ENCODE measurements around the gene CTU2.

The CTU2 gene

GRCh38 chr16:88659160-88659559 lies 47.1 kb upstream of the CTU2 start:
- H3K36me3 ChIP-seq (ENCODE audit: control insufficient read depth, low read length): peaks cover 83% of the 10 kb centered on the region
- H3K4me1 ChIP-seq (ENCODE audit: control insufficient read depth, low read length): peaks cover 19% of the 10 kb centered on the region
- no peak for TF ChIP-seq CTCF (IDR thresholded peaks at IDR 0.05; ENCODE audit: low read depth, low read length, poor library complexity, severe bottlenecking)
- TF ChIP-seq EZH2phosphoT487 (IDR thresholded peaks at IDR 0.05; ENCODE audit: borderline replicate concordance, low read length): no peak
- H3K9me2 ChIP-seq (replicated peaks; ENCODE audit: control insufficient read depth, low read length): no peaks in the 10 kb centered on the region
- H4K20me1 ChIP-seq (ENCODE audit: control insufficient read depth, insufficient read depth, low read depth, low read length): peaks cover 10% of the 10 kb centered on the region; the same call in 1 of the 2 replicates
- no peaks in the 10 kb centered on the region for H3F3A ChIP-seq (ENCODE audit: control insufficient read depth, insufficient read depth)
- H3K27me3 ChIP-seq (ENCODE audit: control insufficient read depth, low read length): no peaks in the 10 kb centered on the region
- H3K4me2 ChIP-seq (ENCODE audit: low read length): no peak overlapping the region
- no peaks in the 10 kb centered on the region for H3K9me3 ChIP-seq (ENCODE audit: control insufficient read depth, insufficient read depth, low read length)
- H3K27ac ChIP-seq (ENCODE audit: low read depth, low read length): no peak overlapping the region
- H3K4me3 ChIP-seq (ENCODE audit: low read length): no peak overlapping the region
- peaks cover 73% of the 10 kb centered on the region for H3K79me2 ChIP-seq (ENCODE audit: control insufficient read depth, low read length)

- Histone ChIP-seq H3K27ac (ENCODE audit: low read depth, low read length) (peak overlapping the region; percentile 14), H3K9me2 (replicated peaks; ENCODE audit: control insufficient read depth, low read length) (no peaks in the 10 kb centered on the region), H3K27me3 (ENCODE audit: control insufficient read depth, low read length) (no peaks in the 10 kb centered on the region), H3F3A (ENCODE audit: control insufficient read depth, insufficient read depth) (peaks cover 12% of the 10 kb centered on the region), H3K4me2 (ENCODE audit: low read length) (peak overlapping the region; percentile 82), H3K79me2 (ENCODE audit: control insufficient read depth, low read length) (peaks cover 81% of the 10 kb centered on the region), H3K4me1 (ENCODE audit: control insufficient read depth, low read length) (peaks cover 40% of the 10 kb centered on the region), H3K9me3 (ENCODE audit: control insufficient read depth, insufficient read depth, low read length) (no peaks in the 10 kb centered on the region), H4K20me1 (ENCODE audit: control insufficient read depth, insufficient read depth, low read depth, low read length) (peaks cover 10% of the 10 kb centered on the region; the same call in 1 of the 2 replicates), H3K4me3 (ENCODE audit: low read length) (peak overlapping the region; percentile 92), H3K36me3 (ENCODE audit: control insufficient read depth, low read length) (peaks cover 66% of the 10 kb centered on the region)
- TF ChIP-seq CTCF (IDR thresholded peaks at IDR 0.05; ENCODE audit: low read depth, low read length, poor library complexity, severe bottlenecking) (no peak), EZH2phosphoT487 (IDR thresholded peaks at IDR 0.05; ENCODE audit: borderline replicate concordance, low read length) (no peak)
Measured at GRCh38 chr16:88661468-88661867, 44.8 kb upstream of the CTU2 start.

GRCh38 chr16:88662222-88662842 lies 44.0 kb upstream of the CTU2 start:
- peaks cover 47% of the 10 kb centered on the region for H3K4me1 ChIP-seq (ENCODE audit: control insufficient read depth, low read length)
- peak overlapping the region; percentile 76 for H3K27ac ChIP-seq (ENCODE audit: low read depth, low read length)
- H3K36me3 ChIP-seq (ENCODE audit: control insufficient read depth, low read length): peaks cover 63% of the 10 kb centered on the region

More at GRCh38 chr16:88662222-88662842, 44.0 kb upstream of the CTU2 start:
- no peaks in the 10 kb centered on the region for H3K27me3 ChIP-seq (ENCODE audit: control insufficient read depth, low read length)
- peak overlapping the region; percentile 92 for H3K4me3 ChIP-seq (ENCODE audit: low read length)
- H3K4me2 ChIP-seq (ENCODE audit: low read length): peak overlapping the region; percentile 82
- H4K20me1 ChIP-seq (ENCODE audit: control insufficient read depth, insufficient read depth, low read depth, low read length): peaks cover 10% of the 10 kb centered on the region; the same call in 1 of the 2 replicates
- peaks cover 12% of the 10 kb centered on the region for H3F3A ChIP-seq (ENCODE audit: control insufficient read depth, insufficient read depth)
- no peak for TF ChIP-seq EZH2phosphoT487 (IDR thresholded peaks at IDR 0.05; ENCODE audit: borderline replicate concordance, low read length)
- TF ChIP-seq CTCF (IDR thresholded peaks at IDR 0.05; ENCODE audit: low read depth, low read length, poor library complexity, severe bottlenecking): no peak
- no peaks in the 10 kb centered on the region for H3K9me2 ChIP-seq (replicated peaks; ENCODE audit: control insufficient read depth, low read length)
- no peaks in the 10 kb centered on the region for H3K9me3 ChIP-seq (ENCODE audit: control insufficient read depth, insufficient read depth, low read length)
- H3K79me2 ChIP-seq (ENCODE audit: control insufficient read depth, low read length): peaks cover 76% of the 10 kb centered on the region
